ENCODE measurements around the gene GNPDA2.

Gene GNPDA2

GRCh38 chr4:44678094-44679041 is 48.0 kb downstream of the GNPDA2 start, which contains the start of gene GUF1:
Gene GUF1, plus strand, starts transcription at chr4:44678420. Its CDS starts 203 bp downstream, at chr4:44678623.
- no peak for TF ChIP-seq CTCF (IDR thresholded peaks at IDR 0.05)

- no peak for TF ChIP-seq CTCF (IDR thresholded peaks at IDR 0.05)
Measured at GRCh38 chr4:44675366-44675765, 51.0 kb downstream of the GNPDA2 start.

DNA sequence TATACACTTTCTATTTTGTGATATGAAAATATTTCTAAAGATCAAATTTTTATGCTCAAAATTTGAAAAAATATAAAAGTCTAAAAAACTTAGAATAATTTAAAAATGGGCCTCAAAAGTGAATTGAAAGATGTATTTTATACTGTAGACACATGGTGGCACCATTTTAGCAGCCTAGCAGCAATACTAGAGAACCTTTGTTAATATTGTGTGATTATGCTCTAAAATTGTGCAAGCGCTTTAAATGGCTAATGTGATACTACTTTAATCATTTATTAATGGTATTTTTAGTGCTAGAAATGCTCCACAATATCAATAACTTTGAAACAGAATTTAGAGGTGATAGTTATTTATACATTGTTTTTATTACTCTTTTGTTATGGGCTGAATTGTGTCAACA is 51.9 kb downstream of the GNPDA2 start:
- peak; percentile 29; the same call in 1 of the 2 replicates for TF ChIP-seq CTCF (IDR thresholded peaks at IDR 0.05)

- no peak for TF ChIP-seq CTCF (IDR thresholded peaks at IDR 0.05)
Measured at GRCh38 chr4:44671636-44672035, 54.7 kb downstream of the GNPDA2 start.

DNA sequence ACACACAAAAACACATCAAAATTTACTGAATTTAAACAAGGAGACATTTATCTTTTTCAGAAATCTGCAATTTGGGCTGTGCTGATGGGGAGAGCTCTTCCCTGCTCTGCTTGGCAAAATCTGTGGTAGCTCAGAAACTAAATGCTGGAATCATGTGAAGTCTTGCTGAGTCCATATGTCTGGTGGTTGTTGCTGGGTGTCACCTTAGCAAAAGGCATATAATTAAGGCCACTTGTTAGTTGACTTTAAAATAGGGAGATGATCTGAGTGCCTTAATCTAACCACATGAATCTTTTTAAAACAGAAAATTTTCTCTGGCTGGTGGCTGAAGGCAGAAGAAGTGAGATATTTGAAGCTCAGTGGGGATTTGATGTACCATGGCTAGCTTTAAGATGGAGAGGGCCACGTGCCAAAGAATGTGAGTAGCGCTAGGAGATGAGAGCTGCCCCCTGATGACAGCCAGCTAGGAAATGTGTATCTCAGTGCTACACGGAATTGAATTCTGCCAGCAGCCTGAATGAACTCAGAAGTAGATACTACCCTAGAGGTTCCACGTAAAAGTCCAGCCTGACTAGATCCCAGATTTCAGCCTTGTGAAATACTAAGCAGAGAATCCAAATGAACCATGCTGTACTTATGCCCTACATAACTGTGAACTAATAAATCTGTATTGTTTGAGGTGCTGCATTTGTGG is 55.7 kb downstream of the GNPDA2 start:
- TF ChIP-seq CTCF (IDR thresholded peaks at IDR 0.05), result no peak

GRCh38 chr4:44668526-44668925 is 57.8 kb downstream of the GNPDA2 start:
- no peak for TF ChIP-seq CTCF (IDR thresholded peaks at IDR 0.05)

DNA sequence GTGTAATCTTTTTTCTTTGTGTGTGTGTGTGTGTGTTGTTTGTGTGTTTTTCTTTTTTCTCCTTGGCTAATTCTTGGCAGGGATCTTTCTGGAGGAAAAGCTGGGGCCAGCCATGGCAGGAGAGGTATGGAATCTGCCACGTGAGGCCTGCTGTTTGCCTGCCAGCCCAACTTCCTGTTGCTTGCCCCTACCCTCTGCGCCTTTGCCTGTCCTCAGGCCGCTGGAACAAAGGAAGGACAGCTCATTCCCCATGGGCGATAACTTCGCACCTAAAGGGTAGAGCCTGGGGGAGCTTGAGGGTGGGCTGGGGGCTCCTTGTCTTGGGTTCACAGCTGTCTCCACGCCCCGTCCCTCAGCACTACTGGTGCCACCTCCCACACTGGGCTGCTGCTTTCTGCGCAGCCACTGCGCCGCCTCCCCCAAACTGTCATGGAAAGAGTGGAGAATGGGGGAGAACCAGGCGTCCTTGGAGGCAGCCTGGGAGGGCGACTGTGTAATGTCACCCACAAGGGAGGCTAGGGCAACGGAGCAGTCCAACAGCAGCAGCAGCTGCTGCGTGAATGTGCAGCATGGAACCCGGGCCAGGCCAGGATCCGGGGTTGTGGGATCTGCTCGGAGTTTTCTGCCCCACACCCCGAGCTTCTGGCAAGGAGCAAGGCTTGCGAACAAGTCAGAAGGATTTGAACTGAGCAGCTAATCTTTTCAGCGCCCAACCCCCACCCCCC is 62.7 kb downstream of the GNPDA2 start:
- no peak for TF ChIP-seq CTCF (IDR thresholded peaks at IDR 0.05)

Measured in LNCAP (cell line).